HCT116 (cell line): Measurements from ENCODE around the gene ZBTB12. TPM values are rescaled to one million over a fixed set of nuclear protein-coding genes. Genes with fewer than 3 reads are reported as not detected.
A peak's percentile ranks its signal among the peaks of the same experiment; 100 is the strongest.
"Not testable (repeated sequence)": the region's sequence is repeated elsewhere in the genome, so short reads cannot be mapped to it uniquely, and the experiment has no call there.

Source experiments
- ATAC-seq: fragments of 200-7000 bp; cut with Tn5 transposase; 2 replicates; pipeline ENCODE4 v1.9.1; 2020; ENCODE audit warnings: mild to moderate bottlenecking, moderate library complexity
- BruUV-seq: library from RNA; stranded (reverse); fragments of 400-500 nt; replicated peaks from 2 replicates; lab custom pipeline; 2021; lab: Mats Ljungman, UMichigan
- CTCF ChIA-PET: fragments of 300-600 bp; sonication (Branson Sonifier 250); formaldehyde crosslinking; loops from one replicate; lab custom pipeline; 2021; ENCODE audit warnings: antibody characterized with exemption; lab: Charles Lee
- POLR2A ChIA-PET: fragments of 300-600, 350-600 bp; sonication (Branson Sonifier 250); formaldehyde crosslinking; loops from one replicate; lab custom pipeline; 2021; ENCODE audit warnings: antibody characterized with exemption; lab: Charles Lee
- RAD21 ChIA-PET, 2 experiments: fragments of 300-600 bp; sonication (Branson Sonifier 250); formaldehyde crosslinking; loops; one replicate each; lab custom pipeline; 2023; ENCODE audit warnings: low total read pairs in 2 of 2; ENCODE audit not compliant: uncharacterized antibody in 2 of 2, unreplicated experiment in 2 of 2, low non-redundant PET in 1 of 2; lab: Charles Lee
- DNase-seq: peaks from one replicate; pipeline ENCODE4 v3.0.0-alpha.2; 2010; ENCODE audit warnings: low read depth, low spot score
- H2AFZ ChIP-seq: fragments of 200-600 bp; shearing (Covaris generic), sonication (generic); 2 replicates; pipeline ENCODE4 v1.6.1; 2017; ENCODE audit warnings: low read depth, mixed run types, mixed read lengths, antibody characterized with exemption, low read length; ENCODE audit not compliant: poor library complexity, severe bottlenecking
- H3K27ac ChIP-seq: 2 replicates; pipeline ENCODE4 v1.5.1; 2012; ENCODE audit warnings: low read depth, low read length
- H3K27me3 ChIP-seq: fragments of 200-600 bp; sonication (generic); 2 replicates; pipeline ENCODE4 v1.6.1; 2016; ENCODE audit warnings: mixed run types, low read length, mixed read lengths; ENCODE audit not compliant: insufficient read depth
- H3K36me3 ChIP-seq, 2 experiments: fragments of 200-500 bp in 1 of 2; fragments of 200-600 bp in 1 of 2; sonication (Bioruptor generic) in 1 of 2; sonication (generic) in 1 of 2; 2 replicates each; pipeline versions ENCODE4 v1.5.1 to v1.6.1; 2014 to 2016; ENCODE audit warnings: low read length in 2 of 2, inconsistent platforms in 1 of 2, mixed read lengths in 1 of 2, mixed run types in 1 of 2; ENCODE audit not compliant: insufficient read depth in 2 of 2, control insufficient read depth in 1 of 2
- H3K4me1 ChIP-seq, 2 experiments: fragments of 200-600 bp in 1 of 2; sonication (generic) in 1 of 2; 2 replicates each; pipeline versions ENCODE4 v1.5.1 to v1.6.1; 2012 to 2017; ENCODE audit warnings: low read length in 2 of 2, inconsistent platforms in 1 of 2, mild to moderate bottlenecking in 1 of 2, mixed read lengths in 1 of 2, mixed run types in 1 of 2, moderate library complexity in 1 of 2; ENCODE audit not compliant: insufficient read depth in 2 of 2, control insufficient read depth in 1 of 2
- H3K4me2 ChIP-seq: fragments of 200-600 bp; sonication (generic); 2 replicates; pipeline ENCODE4 v1.6.1; 2017; ENCODE audit warnings: mixed run types, low read length, mixed read lengths
- H3K4me3 ChIP-seq, 2 experiments: fragments of 200-600 bp in 1 of 2; sonication (generic) in 1 of 2; replicated peaks in 1 of 2; 2 replicates each; pipeline ENCODE4 v1.5.1; 2011 to 2016; ENCODE audit warnings: low read length in 2 of 2, control low read depth in 1 of 2, low read depth in 1 of 2, mild to moderate bottlenecking in 1 of 2, mixed read lengths in 1 of 2, mixed run types in 1 of 2
- H3K79me2 ChIP-seq: fragments of 200-600 bp; sonication (generic); 2 replicates; pipeline ENCODE4 v1.6.1; 2017; ENCODE audit warnings: mild to moderate bottlenecking, mixed run types, low read length, moderate library complexity, mixed read lengths; ENCODE audit not compliant: insufficient read depth
- H3K9ac ChIP-seq: fragments of 200-600 bp; sonication (generic); 2 replicates; pipeline ENCODE4 v1.6.1; 2016; ENCODE audit warnings: low read length, mixed read lengths
- H3K9me2 ChIP-seq: fragments of 200-600 bp; sonication (generic), shearing (Covaris generic); 2 replicates; pipeline ENCODE4 v1.6.1; 2017; ENCODE audit warnings: mixed run types, mild to moderate bottlenecking, moderate library complexity; ENCODE audit not compliant: insufficient read depth
- H3K9me3 ChIP-seq, 2 experiments: fragments of 200-500 bp in 1 of 2; fragments of 200-600 bp in 1 of 2; sonication (Bioruptor generic) in 1 of 2; sonication (generic) in 1 of 2; 2 replicates each; pipeline ENCODE4 v1.6.1; 2014 to 2017; ENCODE audit warnings: low read length in 2 of 2, mixed read lengths in 2 of 2, inconsistent platforms in 1 of 2, low read depth in 1 of 2, mild to moderate bottlenecking in 1 of 2, mixed run types in 1 of 2, moderate library complexity in 1 of 2; ENCODE audit not compliant: control insufficient read depth in 1 of 2, insufficient read depth in 1 of 2
- H4K20me1 ChIP-seq: fragments of 200-600 bp; sonication (generic), shearing (Covaris generic); 2 replicates; pipeline ENCODE4 v1.6.1; 2017; ENCODE audit warnings: mixed run types, mild to moderate bottlenecking, moderate library complexity; ENCODE audit not compliant: insufficient read depth
- ATF3 ChIP-seq: IDR thresholded peaks from 2 replicates; pipeline ENCODE4 v1.6.1; 2012
- EGR1 ChIP-seq: IDR thresholded peaks from 2 replicates; pipeline ENCODE4 v1.6.1; 2012; ENCODE audit warnings: low read depth
- ELF1 ChIP-seq: IDR thresholded peaks from 2 replicates; pipeline ENCODE4 v1.6.1; 2012; ENCODE audit warnings: low read depth, borderline replicate concordance
- FOSL1 ChIP-seq: IDR thresholded peaks from 2 replicates; pipeline ENCODE4 v1.6.1; 2012; ENCODE audit warnings: low read depth
- JUND ChIP-seq: IDR thresholded peaks from 2 replicates; pipeline ENCODE4 v1.6.1; 2012
- POLR2AphosphoS5 ChIP-seq: IDR thresholded peaks from 2 replicates; pipeline ENCODE4 v1.6.1; 2011; ENCODE audit warnings: mild to moderate bottlenecking, low read depth, low read length, moderate library complexity
- RAD21 ChIP-seq: IDR thresholded peaks from 2 replicates; pipeline ENCODE4 v1.6.1; 2012; ENCODE audit warnings: low read depth, mild to moderate bottlenecking
- TCF7L2 ChIP-seq: IDR thresholded peaks from 2 replicates; pipeline ENCODE4 v1.7.0; 2011; ENCODE audit warnings: borderline replicate concordance, inconsistent platforms; ENCODE audit not compliant: insufficient read depth, insufficient read length; ENCODE audit errors: extremely low read depth
- ZFX ChIP-seq: fragments of 450-650 bp; IDR thresholded peaks from 2 replicates; pipeline ENCODE4 v1.6.1; 2017
- intact Hi-C: fragments of 100-400 bp; cut with micrococcal nuclease; formaldehyde crosslinking; loops from 2 replicates; pipeline ENCODE4 v1.10.0; 2022
- total RNA-seq: library from RNA; stranded (reverse); gene quantifications from one replicate; pipeline ENCODE4 v1.2.1, GENCODE V29; 2021; ENCODE audit not compliant: unreplicated experiment

Gene ZBTB12
- total RNA-seq, 1 experiment from 2014 or later, result 10.3 TPM

GRCh38 chr6:31907158-31907813 is 5.4 kb upstream of the ZBTB12 start:
- POLR2A ChIA-PET, result no interaction called here
- no peak overlapping the region for H3K4me3 ChIP-seq
- RAD21 ChIA-PET, result no interaction called here
- ATAC-seq, result no peak
- H4K20me1 ChIP-seq, result no peaks in the 10 kb centered on the region
- no TSS peak for BruUV-seq
- H3K36me3 ChIP-seq, result no peaks in the 10 kb centered on the region
- H2AFZ ChIP-seq, result no peak overlapping the region
- no peak for DNase-seq
- H3K9me3 ChIP-seq, result no peaks in the 10 kb centered on the region
- no peak for TF ChIP-seq ELF1
- TF ChIP-seq TCF7L2, result no peak
- no peak for TF ChIP-seq JUND
- no peak for TF ChIP-seq ATF3
- TF ChIP-seq POLR2AphosphoS5, result no peak
- no peak for TF ChIP-seq EGR1
- no peak for TF ChIP-seq ZFX
- TF ChIP-seq FOSL1, result no peak
- no peak for TF ChIP-seq RAD21
- TF ChIP-seq, all 23 proteins: peak for 0
- Histone ChIP-seq H3K79me2 (no peaks in the 10 kb centered on the region), H3K9me2 (no peaks in the 10 kb centered on the region), H3K9ac (no peak overlapping the region), H3K27me3 (no peaks in the 10 kb centered on the region), H3K4me1 (peaks cover 42 to 66% of the 10 kb centered on the region in 2 experiments), H3K27ac (no peak overlapping the region), H3K4me2 (peak overlapping the region; percentile 44; the same call in 1 of the 2 replicates)
- CTCF ChIA-PET, result interaction anchor here (1.2 kb wide), 1 partner anchor 45 kb away, joined by 4 read pairs; no protein-coding TSS in a partner anchor
- intact Hi-C loops, result no loop called here

- CTCF ChIA-PET, result interaction anchor here (1.2 kb wide), 1 partner anchor 46 kb away, joined by 4 read pairs; no protein-coding TSS in a partner anchor
- RAD21 ChIA-PET, H3K4me2 ChIP-seq: not testable (repeated sequence)
Observed at GRCh38 chr6:31906727-31907126, 4.8 kb upstream of the ZBTB12 start.

More at GRCh38 chr6:31906727-31907126, 4.8 kb upstream of the ZBTB12 start:
- ATAC-seq, H3K4me3 ChIP-seq, H3K27me3 ChIP-seq, DNase-seq, H3K79me2 ChIP-seq, H3K9ac ChIP-seq, H3K9me2 ChIP-seq, H3K9me3 ChIP-seq, intact Hi-C loops, BruUV-seq, H2AFZ ChIP-seq, POLR2A ChIA-PET, H3K27ac ChIP-seq, H4K20me1 ChIP-seq, H3K36me3 ChIP-seq: not testable (repeated sequence)
- H3K4me1 ChIP-seq, result peaks cover 36 to 61% of the 10 kb centered on the region in 2 experiments
